Astrocyte of the hippocampus (primary cell): ENCODE measurements around the gene MEIS3.

Experiments used
- DNase-seq: peaks from one replicate; pipeline ENCODE4 v3.0.0; 2011; ENCODE audit warnings: low read depth, low spot score

Gene MEIS3

DNA sequence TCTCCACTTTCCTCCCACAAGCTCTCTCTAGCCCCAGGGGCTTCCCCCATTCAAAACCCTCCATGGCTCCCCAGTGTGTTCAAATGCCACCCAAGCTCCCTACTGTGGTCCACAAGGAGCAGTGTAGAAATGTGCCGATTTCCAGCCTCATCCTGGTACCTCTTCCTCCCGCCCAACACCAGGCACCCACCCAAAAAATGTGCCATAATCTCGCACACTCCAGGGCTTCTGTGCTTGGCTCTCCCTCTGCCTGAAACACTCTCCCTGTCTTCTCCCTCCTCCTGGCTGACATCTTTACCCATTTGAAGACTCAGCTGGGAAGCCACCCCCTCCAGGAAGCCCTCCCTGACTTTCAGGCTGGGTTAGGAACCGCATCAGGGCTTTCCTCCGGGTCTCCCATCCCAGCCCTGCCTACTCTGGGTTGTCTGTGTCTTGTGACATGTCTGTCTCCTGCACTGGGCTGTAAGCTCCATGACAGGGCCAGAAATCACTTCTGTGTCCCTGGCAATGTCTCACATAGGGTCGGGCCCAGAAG, 16.6 kb upstream of the MEIS3 start:
- DNase-seq, result no peak

DNA sequence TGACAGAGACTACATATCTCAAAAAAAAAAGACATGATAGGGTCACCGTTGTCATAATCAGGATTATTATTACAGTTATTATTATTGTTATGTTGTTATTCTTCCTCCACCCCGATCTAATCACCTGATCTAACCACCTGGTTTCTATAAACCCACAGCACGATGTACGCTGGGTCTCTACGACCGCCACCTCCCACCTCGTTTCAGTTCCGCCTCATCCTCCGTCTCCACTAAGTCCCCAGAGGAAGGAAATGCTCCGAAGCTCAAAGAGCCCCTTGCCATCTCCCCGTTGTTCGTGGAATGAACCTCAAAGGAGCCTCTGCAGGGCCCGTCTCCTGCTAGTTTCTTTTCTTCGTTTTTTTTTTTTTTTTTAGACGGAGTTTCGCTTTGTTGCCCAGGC, 15.9 kb upstream of the MEIS3 start:
- no peak for DNase-seq

DNA sequence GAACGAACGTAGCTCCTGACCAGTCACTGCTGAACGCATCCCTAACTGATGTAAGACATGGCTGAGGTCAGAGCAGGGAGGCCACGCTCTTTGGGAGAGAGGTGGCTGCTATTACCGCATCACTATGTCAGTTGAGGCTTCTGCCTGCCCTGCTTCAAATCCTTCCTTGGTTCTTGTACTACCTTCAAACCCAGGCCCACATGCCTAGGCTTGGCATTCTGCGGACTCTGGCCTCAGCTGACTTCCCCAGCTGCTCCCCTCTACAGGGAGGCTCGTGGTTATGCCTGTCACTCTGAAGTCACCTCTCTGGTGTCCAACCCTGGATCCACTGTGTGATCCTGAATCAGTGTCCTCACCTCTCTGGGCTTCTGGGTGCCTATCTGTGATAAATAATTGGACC, 14.8 kb upstream of the MEIS3 start:
- no peak for DNase-seq

DNA sequence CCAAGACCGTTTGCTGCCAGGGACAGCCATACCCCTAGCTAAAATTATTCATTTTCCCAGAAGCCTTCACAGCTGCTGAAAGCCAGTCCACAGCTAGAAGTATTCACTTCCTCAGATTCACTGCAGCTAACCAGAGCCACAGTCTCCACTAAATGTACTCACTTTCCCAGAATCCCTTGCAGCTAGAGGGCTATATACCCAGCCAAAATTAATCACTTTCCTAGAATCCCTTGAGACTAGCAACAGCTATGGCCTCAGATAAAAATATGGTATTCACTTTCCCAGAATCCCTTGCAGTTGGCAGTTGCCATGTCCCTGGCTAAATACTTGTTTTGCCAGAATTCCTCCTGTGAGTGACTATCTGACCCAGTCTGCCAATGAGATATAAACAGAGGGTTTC, 13.8 kb upstream of the MEIS3 start:
- DNase-seq, result no peak

DNA sequence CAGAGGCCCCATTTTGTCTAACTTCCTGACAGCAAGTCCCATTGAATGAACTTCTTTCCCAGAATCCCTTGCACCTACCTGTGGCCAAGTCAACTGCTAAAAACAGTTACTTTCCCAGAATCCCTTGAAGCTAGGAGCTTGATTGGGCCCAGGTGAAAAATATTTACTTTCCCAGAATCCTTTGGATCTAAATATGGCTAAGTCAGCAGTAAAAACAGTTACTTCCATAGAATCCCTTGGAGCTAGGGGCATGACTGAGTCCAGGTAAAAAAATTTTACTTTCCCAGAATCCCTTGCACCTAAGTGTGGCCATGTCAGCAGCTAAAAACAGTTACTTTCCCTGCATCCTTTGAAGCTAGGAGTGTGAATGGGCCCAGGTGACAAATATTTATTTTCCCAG, 13.2 kb upstream of the MEIS3 start:
- DNase-seq, result no peak

DNA sequence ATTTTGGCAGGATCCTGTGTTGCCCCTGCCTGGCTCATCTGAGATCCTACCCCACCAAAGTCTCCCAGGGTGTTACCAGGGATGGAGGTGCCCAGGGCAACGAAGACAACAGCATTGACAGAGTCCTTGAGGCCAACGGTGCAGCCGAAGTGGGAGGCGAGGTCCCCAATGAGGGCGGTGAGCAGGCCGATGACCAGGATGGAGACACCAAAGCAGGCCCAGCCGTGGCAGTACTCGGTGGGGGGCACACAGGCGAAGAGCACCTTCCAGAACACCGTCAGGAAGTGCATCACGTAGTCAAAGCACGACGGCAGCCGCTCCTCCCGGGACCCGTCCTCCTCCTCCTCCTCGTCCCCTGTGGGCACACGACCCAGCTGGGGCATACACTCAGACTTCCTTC, 12.8 kb upstream of the MEIS3 start:
- no peak for DNase-seq

DNA sequence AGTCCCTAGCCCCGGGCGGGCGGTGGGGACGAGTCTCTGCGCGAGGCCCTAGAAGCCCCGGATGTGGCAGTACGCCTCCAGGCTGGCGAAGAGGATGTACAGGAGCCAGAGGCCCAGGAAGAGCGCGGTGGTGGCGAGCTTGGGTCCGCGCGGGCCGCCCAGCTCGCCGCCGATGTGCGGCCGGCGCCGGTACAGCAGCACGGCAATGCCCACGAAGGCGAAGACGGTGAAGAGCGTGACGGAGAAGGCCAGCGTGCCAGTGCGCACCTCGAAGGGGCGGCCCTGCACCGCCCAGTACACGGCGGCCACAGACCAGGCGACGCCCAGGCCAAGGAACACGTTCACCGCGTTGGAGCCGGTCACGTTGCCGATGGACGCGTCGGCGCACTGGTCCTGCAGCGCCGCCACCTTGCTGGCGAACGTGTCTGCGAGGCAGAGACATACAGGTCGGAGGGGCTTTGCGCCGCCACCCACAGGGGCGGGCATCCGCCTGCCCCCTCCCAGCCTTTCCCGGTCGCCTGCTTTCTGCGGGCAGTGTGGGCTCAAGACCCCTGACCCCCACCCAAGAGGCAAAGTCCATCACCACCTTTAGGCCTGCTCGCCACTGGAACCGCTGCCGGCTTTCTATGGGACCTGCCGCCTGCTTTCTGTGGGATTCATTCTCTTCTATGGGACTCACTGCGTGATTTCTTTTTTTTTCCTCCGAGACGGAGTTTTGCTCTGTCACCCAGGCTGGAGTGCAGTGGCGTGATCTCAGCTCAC, 10.9 kb upstream of the MEIS3 start:
- DNase-seq, result peak; percentile 76

DNA sequence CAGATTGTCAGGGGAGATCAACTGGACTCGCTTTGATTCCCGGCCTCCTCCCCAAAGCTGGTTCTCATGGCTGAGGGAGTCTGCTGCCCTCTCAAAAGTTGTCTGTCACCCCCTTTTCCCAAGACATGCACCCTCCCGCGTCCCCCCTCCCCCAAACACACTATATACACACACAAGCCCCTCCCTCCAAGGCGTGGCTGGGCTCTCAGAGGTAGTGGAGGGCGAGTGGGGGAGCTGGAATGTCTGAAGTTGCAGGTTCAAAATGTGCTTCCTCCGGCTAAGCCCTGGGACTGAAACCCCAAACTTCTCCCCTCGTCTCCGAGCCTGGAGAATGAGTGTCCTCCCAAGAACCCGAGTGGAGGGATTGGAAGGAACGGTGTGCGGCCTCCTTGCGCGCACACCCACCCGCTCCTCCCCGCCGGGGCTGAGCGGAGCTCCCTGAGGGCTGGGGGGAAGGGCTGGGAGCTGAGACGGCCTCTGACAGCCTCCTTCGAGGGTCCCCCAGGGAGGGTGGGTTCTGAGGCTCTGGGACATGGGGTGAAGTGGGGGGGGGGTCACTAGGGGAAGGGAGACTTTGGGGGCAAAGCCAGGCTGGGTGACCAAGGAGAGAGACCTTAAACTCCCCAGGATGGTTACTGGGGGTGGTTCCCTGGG, 9.9 kb upstream of the MEIS3 start:
- no peak for DNase-seq

DNA sequence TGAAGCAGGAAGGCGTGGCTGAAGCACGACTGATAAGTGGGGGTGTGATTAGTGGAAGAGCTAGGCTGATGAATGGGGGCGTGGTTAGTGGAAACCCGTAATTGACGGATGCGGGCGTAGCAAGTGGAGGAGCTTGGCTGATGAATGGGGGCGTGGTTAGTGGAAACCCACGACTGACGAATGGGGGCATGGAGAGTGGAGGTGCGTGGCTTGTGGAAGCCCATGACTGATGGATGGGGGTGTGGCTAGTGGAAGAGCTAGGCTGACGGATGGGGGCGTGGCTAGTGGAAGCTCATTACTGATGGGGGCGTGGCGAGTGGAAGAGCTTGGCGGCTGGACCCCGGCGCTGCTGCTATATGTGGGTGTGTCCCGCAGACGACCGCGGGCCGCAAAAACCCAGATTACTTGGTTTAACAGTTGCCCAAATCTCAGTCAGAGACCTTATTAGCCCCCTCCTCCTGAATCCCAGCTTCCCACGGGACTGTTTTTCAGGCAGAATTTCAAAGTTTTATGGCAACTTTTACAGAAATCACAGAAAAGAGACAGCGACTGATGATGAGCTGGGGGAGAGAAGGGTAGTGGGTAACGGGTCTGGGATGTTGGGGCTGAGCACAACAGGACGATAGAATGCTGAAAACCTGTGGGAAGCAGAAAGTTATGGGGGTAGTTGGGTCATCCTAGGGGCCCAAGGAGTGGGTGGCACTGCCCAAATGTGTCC, 9.0 kb upstream of the MEIS3 start:
- peak; percentile 99 for DNase-seq

DNA sequence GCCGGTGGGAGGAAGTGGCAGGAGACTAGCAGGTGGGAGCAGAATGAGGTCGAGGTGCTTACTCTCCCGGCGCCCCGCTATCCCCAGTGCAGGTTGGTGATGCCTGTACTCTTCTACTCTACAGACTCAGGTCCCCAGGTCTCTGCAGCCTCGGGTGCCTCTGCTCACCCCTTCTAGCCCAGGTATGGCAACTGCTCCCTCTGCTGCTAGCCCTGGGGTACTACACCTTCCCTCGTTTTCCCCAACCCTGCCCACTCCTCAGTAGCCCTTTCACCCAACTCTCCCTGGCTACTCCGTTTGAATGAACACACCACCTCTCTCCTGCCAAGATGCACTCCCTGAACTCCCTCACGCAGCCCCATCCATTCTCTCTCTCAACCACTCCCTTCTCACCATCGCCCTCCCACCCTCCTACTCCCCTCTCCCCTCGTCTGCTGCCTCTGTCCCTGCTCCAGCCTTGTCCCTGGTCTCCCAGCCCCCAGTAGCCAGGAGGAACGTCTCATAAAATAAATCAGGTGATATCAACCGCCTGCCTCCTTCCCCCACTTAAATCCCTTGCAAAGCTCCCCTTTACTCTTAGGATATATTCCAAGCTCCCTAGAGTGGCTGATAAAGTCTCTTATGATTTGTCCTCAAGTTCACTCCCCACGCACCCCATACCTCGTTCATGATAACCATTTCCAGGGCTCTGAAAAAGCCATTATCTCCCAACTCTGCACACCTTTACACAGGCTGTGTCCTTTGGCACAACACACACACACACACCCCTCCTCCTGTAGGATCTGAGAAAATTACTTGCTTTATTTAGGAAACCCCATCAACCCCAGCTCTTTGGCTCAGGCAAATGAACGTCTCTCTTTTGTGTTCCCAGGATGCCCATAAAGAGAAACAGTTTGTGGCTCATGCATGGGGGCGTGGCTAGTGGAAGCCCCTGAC, 8.2 kb upstream of the MEIS3 start:
- peak; percentile 85 for DNase-seq

DNA sequence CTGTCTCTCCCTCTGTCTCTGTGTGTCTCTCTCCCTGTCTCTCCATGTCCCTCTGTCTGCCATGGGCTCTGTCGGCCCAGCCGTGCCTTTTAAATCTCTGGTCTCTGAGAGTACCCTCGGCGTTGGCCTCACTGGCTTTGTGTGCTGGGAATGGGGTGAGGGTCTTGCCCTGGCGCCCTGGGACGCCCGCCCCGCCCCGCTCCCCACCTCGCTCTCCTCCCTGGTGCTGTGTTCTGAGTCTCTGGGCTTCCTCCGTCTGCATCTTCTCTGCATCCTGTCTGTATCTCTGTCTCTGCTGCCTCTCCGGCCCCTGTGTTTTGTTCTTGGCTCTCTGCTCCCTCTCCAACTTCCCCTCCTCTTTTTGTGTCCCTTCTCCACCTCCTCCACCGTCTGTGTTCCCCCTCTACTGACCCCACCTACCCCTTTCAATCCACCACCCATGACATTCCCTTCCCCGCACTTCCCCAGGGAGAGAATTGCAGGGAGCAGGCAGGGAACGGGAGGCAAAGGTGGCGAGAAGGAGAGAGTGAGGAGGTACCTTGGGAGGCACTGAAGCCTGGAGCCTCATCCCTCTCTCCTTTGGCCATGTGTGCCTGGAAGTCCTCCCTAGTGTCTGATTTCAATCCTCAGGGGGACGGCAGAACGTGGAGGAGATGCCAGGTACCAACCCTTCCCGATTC, 4.0 kb upstream of the MEIS3 start:
- no peak for DNase-seq

DNA sequence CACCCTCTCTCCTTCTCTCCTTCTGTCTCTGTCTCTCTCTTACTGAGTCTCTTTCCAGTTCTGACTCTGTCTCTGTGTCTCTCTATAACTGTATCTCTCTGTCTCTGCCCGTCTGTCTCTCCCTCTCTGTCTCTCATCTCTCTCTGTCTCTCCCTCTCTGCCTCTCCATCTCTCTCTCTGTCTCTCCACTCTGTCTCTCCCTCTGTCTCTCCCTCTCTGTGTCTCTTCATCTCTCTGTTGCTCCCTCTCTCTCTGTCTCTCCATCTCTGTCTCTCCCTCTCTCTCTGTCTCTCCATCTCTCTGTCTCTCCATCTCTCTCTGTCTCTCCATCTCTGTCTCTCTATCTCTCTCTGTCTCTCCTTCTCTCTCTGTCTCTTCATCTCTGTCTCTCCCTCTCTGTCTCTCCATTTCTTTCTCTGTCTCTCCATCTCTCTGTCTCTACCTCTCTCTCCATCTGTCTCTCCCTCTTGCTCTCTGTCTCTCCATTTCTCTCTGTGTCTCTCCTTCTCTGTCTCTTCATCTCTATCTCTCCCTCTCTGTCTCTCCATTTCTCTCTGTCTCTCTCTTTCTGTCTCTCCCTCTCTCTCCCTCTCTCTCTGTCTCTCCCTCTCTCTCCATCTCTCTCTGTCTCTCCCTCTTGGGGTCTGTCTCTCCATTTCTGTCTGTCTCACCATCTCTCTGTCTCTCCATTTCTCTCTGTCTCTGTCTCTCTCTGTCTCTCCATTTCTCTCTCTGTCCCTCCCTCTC, 3.3 kb upstream of the MEIS3 start:
- DNase-seq, result no peak

DNA sequence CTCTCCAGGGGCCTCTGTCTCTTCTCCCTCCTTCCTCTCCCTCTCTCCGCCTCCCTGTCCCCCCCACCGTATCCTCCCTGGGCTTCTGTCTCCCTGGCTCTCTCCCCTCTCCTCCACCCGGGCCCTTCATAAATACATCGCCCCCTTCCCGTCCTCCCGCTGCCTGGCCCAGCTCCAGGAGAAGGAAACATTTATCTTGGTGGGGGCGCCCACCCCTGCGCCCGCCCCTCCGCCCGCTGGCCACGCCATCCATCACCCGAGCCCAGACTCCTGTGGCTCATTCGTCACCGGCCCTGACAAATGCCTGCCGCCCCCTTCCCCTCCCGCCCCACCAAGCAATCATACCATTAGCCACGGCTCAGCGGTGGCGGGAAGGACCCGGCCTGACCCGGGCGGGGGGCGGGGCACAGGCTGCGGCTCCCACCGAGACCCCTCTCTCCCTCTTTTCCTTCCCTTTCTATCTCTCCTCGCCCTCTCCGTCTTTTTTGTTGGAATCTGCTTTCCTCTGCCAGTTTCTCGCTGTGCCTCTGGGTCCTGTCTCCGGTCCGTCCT, 2.6 kb upstream of the MEIS3 start:
- DNase-seq, result peak; percentile 66

DNA sequence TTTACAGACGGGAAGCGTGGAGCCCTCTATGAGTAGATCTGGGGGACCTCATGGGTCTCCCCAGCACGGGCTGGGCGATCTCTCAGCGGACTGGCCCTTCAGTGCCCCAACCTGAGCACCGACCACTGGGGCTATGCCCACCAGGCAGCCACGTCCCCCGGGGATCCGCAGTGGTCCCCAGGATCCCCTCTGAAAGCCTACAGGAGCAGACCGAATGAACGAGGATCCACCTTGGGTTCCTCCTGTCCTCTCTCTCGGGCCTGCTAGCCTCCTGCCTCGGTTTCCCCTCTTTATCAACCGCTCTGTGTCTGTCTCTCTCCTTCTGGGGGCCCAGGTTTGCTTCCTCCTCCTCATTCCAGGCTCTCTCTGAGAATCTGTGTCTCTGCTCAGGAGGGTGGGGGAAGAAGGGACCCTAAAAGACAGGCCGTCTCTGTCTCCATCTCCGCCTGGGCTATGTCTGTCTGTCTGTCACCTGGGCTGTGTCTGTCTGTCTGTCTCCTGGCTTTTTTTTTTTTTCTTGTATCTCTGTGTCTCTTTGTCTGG, 2.0 kb upstream of the MEIS3 start:
- no peak for DNase-seq

DNA sequence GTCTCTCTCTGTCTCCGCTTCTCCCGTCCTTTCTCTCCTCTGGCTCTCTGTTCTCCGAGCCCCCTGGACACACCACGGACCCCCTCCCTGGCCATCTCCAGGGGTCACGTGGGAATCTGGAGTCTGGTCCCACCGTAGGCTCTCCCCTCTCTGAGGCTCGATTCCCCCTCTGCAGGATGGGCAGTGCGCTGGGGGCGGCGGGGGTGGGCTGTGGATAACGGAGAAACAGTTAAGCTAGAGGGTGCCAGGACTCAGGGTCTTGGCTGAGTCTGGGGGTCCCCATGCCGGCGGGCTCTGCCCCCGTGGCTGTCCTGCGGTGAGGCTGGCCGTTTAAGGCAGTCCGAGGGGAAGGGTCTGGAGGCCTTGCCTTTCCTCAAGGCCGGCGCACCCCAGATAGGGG, 462 bp upstream of the MEIS3 start:
- no peak for DNase-seq

DNA sequence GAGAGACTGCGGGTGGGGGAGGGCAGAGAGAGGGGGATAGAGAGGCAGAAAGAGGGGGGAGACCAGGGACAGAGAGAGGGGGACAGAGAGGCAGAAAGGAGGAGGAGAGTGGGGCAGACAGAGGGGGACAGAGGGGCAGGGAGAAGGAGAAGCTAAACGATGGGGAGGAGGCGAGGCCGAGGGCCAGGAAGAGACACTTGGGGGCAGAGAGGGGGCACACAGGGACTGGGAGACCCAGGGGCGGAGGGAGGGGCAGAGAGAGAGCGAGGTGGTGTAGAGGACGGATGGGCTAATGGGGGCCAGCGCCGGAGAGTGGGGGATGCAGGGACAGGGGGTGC, 666 bp downstream of the MEIS3 start:
- DNase-seq, result no peak

DNA sequence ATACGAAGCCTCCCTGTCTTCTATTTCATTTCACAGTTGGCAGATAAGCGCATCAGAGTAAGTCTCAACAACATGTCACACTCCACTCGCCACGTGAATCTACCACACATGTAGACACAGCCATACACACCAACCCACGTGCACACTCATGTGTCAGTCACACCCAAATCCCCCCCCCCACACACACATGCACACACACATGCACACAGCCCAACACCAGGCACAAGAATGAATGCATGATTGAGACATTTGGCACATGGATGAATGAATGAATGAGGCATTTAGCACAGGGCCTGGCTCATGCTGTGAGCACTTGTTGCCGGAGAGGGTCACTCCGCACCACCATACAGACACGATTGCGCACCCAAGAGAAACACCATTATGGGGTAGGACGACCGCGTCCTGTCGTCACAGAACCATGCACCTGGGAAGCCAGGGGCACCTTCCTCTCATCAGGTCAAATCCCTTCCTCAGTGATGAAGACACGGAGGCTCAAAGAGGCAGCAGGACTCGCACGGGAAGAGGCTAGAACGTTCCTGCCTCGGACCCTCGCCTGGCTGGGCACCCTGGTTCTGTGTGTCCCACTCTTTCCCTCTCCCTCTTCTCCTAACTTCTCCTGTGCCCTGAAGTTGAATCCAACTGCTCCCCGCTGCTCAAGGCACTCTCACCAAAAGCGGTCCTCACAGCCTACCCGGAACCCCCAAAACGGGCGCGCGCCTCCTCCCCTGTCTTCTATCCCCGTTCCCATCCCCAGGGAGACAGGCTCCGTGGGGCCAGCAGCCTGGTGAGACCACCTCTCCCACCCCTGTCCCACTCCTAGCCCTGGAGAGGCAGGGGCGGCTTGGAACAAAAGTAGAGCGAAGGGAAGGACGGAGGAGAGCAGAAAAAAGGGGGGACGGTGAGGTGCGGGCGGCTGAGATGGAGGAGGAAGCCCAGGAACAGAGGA, 1.3 kb downstream of the MEIS3 start:
- no peak for DNase-seq

DNA sequence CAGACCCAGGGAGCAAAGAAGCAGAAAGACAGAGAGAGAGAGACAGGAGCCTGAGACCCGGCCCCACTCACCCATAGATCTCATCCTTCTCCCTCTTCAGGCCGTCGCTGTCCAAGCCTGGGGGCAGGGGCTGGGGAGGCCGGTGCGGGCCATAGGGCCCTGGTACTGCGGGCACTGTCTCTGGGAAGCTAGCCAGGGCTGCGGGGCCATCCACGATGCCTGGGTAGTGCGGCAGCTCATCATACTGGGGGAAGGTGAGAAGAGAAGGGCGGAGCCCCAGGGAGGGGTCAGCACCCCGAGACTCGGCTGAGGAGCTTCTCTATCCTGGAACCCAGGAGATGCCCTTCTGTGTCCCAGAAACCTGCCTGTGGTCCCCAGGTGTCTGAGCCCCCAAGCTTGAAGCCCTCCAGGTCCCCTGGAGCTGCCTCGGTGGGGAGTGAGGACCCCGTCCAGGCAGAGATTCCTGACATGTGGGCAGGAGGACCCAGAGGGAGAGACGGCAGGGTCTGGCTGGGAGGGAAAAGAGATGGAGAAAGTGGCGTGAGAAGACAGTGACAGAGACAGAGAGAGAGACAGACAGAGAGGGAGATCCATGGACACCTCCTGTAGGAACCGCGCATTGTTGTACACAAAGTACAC, 2.1 kb downstream of the MEIS3 start:
- DNase-seq, result no peak
